ENCODE results near the gene AIP.

AIP gene

DNA sequence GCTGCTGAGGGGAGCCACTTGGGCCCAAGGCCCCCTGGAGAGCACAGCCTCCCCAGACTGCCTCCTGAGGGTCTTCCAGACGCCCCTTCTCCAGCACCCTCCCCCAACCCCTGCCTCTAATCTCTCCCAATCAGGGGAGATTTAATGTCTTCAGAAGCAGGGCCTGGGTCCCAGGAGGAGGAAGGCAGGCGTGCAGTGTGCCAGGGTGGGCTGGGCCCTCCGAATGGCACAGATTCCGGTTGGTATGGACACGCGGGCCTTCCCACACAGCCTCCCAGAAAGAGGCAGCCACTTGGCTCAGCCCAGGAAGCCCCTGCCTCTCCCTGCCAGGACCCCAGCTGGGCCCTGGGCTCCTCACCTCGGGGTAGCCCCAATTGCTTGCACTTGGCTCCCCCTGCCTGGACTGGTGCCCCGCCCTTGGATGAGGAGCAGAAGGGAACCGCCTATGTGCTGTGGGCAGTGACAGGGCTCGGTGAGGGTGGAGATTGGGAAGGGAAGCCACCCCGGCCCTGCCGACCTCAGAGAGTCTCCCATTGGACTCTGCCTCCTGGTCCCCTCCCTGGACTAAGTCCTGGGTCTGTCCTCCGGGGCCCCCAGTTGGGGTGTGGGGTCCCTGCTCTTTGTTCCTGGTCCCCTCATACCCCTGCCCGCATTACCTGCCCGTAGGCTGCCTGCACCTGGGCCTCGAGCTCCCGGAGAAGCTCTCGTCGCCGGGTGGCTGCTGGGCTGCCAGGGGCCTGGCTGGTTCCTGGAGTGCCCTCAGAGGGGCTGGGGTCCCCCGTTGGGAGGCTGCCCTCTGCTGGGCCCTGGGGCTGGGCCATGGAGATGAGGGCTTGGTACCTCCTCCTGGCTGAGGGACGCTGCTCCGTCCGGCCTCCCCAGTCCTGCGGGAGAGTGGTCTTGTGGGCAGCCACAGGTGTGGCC is 41.0 kb downstream of the AIP start:
- H3K4me3 Mint-ChIP-seq: no peak overlapping the region
- H3K36me3 Mint-ChIP-seq: peaks cover 5% of the 10 kb centered on the region
- H3K27me3 Mint-ChIP-seq: peaks cover 30% of the 10 kb centered on the region
- ATAC-seq (ENCODE audit: low read depth) (no peak), DNase-seq (ENCODE audit: low spot score in 2 of 2) (no peak)
- peaks cover 5% of the 10 kb centered on the region for H3K9me3 Mint-ChIP-seq
- no peak overlapping the region for H3K27ac Mint-ChIP-seq
- no peaks in the 10 kb centered on the region for H3K4me1 Mint-ChIP-seq

DNA sequence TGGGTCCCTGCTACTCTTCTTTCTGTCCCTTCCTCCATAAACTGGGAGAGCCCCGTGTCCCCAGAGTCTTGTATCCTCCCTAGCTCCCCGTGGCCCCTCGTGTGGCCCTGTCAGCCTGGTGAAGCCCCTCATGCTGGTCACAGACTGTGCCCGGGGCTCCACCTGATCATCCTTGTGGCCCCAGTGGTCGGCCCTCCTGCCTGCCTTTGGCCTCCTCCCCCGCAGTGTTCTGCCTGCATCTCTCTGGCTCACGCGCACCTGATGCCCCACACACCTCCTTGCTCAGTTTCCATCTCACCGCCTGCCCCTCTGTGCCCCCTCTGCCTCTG is 41.6 kb downstream of the AIP start:
- Mint-ChIP-seq H3K9me3 (peaks cover 5% of the 10 kb centered on the region), H3K27me3 (peaks cover 34% of the 10 kb centered on the region), H3K36me3 (peaks cover 5% of the 10 kb centered on the region), H3K4me1 (no peaks in the 10 kb centered on the region), H3K27ac (no peak overlapping the region), H3K4me3 (no peak overlapping the region)
- no peak for ATAC-seq (ENCODE audit: low read depth)
- no peak for DNase-seq (ENCODE audit: low spot score in 2 of 2)

DNA sequence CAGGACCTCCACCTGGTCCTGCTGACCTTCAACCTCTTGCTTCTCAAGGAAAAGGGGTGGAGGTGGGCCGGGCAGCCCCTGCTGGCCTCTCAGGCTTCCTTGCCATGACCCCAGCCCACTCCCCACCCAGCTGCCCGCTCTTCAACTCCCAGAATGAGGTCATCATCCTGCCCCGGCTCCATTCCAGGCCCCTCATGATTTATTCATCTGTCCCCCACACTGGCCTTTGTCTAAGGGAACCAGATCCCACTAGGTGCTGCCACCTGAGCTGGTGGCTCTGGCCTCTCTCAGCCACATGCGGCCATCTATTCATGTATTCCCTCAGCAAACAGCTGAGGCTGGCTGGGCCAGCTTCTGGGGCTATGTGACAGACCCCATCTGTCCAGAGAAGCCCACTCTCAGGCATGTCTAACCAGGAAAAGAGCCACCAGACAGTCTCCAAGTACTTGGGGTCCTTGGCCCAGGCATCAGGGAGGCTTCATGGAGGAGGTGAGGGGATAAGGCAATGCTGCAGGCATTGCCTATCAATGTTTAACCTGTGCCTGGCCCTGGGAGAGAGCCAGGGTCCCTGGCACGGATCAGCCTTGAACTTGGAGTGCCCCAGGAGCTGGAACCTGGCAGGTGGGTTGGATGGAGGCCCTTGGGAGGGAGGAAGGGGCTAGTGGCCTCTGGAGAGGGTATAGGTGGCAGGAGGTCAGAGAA is 42.6 kb downstream of the AIP start:
- H3K4me3 Mint-ChIP-seq: no peak overlapping the region
- H3K36me3 Mint-ChIP-seq: peaks cover 5% of the 10 kb centered on the region
- no peak for ATAC-seq (ENCODE audit: low read depth)
- H3K9me3 Mint-ChIP-seq: peaks cover 5% of the 10 kb centered on the region
- H3K27ac Mint-ChIP-seq: no peak overlapping the region
- peaks cover 34% of the 10 kb centered on the region for H3K27me3 Mint-ChIP-seq
- H3K4me1 Mint-ChIP-seq: no peaks in the 10 kb centered on the region
- DNase-seq (ENCODE audit: low spot score in 2 of 2): no peak

GRCh38 chr11:67528376-67528775 is 45.5 kb downstream of the AIP start:
- no peak for DNase-seq (ENCODE audit: low spot score in 2 of 2)
- Mint-ChIP-seq H3K9me3 (peaks cover 11% of the 10 kb centered on the region), H3K36me3 (peaks cover 5% of the 10 kb centered on the region), H3K27ac (no peak overlapping the region), H3K27me3 (peaks cover 31% of the 10 kb centered on the region), H3K4me1 (no peaks in the 10 kb centered on the region), H3K4me3 (no peak overlapping the region)
- ATAC-seq (ENCODE audit: low read depth): no peak

- Mint-ChIP-seq H3K4me3 (no peak overlapping the region), H3K9me3 (peaks cover 20% of the 10 kb centered on the region), H3K27ac (no peak overlapping the region), H3K36me3 (peaks cover 5% of the 10 kb centered on the region), H3K27me3 (peaks cover 23% of the 10 kb centered on the region), H3K4me1 (no peaks in the 10 kb centered on the region)
- ATAC-seq (ENCODE audit: low read depth) (no peak), DNase-seq (ENCODE audit: low spot score in 2 of 2) (no peak)
Measured at GRCh38 chr11:67530282-67530592, 47.4 kb downstream of the AIP start.

DNA sequence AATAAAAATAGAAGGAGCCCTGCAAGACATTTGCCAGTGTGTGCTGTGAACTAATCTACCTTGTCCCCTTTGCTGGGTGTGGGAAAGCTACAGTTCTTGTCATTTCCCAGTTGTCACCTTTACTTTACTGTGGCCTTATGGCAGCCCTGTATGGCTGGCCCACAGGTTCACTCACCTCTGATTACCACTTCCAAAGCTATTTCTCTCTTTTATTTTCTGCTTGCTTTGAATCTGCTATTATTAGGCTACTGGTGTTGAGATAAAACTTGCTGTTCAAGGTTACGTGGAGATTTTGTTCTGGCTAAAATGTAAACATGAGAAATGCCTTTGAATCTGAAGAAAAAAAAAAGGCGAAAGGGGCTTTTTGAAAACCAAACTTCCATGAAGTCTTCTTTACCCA is 50.1 kb downstream of the AIP start:
- Mint-ChIP-seq H3K4me3 (no peak overlapping the region), H3K27ac (no peak overlapping the region), H3K4me1 (no peaks in the 10 kb centered on the region), H3K9me3 (peaks cover 15% of the 10 kb centered on the region), H3K36me3 (no peaks in the 10 kb centered on the region), H3K27me3 (peaks cover 9% of the 10 kb centered on the region)
- no peak for ATAC-seq (ENCODE audit: low read depth)
- no peak for DNase-seq (ENCODE audit: low spot score in 2 of 2)

- no peaks in the 10 kb centered on the region for H3K36me3 Mint-ChIP-seq
- H3K27me3 Mint-ChIP-seq: peaks cover 11% of the 10 kb centered on the region
- ATAC-seq (ENCODE audit: low read depth): no peak
- peaks cover 15% of the 10 kb centered on the region for H3K9me3 Mint-ChIP-seq
- H3K4me3 Mint-ChIP-seq: no peak overlapping the region
- no peak for DNase-seq (ENCODE audit: low spot score in 2 of 2)
- no peak overlapping the region for H3K27ac Mint-ChIP-seq
- no peaks in the 10 kb centered on the region for H3K4me1 Mint-ChIP-seq
Measured at GRCh38 chr11:67534070-67534679, 51.3 kb downstream of the AIP start.

DNA sequence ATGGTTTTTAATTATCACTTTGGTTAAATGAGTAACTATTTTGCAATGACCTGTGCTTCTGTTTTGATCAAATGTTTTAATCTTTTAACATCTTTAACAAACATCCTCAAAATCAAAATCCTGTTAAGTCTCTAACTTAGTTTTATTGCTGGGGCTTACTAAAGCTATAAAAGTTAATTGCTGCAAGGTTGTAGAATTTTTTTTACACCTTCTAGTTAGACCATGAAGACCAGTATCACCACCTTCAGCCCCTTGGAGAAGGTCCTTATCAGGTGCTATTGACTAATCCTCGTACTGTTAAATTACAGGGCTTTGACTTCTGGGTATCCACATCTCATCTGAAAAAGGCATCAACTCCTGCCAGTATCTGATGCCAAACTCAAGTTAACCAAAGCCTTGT is 52.7 kb downstream of the AIP start:
- Mint-ChIP-seq H3K27ac (no peak overlapping the region), H3K4me1 (no peaks in the 10 kb centered on the region), H3K4me3 (no peak overlapping the region), H3K36me3 (no peaks in the 10 kb centered on the region), H3K27me3 (peaks cover 8% of the 10 kb centered on the region), H3K9me3 (peaks cover 15% of the 10 kb centered on the region)
- ATAC-seq (ENCODE audit: low read depth) (no peak), DNase-seq (ENCODE audit: low spot score in 2 of 2) (no peak)

DNA sequence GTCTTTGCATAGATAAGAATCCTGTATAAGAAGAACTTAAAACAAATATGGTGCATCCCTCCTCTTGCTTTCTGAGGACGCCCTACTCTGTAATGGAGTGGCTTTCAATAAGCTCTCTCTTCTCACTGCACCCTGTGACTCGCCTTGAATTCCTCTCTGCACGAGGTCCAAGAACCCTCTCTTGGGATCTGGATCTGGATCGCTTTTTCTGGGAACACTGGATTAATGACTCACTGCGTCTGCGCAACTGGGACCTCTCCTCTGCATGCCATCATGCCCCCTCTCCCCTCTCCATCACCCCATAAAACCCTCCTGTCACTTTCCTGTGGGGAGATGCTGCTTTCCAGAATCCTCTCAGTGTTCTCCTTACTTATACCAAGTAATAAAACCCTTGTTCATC is 55.5 kb downstream of the AIP start:
- no peaks in the 10 kb centered on the region for H3K36me3 Mint-ChIP-seq
- H3K9me3 Mint-ChIP-seq: peaks cover 9% of the 10 kb centered on the region
- DNase-seq (ENCODE audit: low spot score in 2 of 2) (no peak), ATAC-seq (ENCODE audit: low read depth) (no peak)
- H3K4me3 Mint-ChIP-seq: no peak overlapping the region
- H3K4me1 Mint-ChIP-seq: no peaks in the 10 kb centered on the region
- H3K27ac Mint-ChIP-seq: no peak overlapping the region
- peaks cover 6% of the 10 kb centered on the region for H3K27me3 Mint-ChIP-seq

DNA sequence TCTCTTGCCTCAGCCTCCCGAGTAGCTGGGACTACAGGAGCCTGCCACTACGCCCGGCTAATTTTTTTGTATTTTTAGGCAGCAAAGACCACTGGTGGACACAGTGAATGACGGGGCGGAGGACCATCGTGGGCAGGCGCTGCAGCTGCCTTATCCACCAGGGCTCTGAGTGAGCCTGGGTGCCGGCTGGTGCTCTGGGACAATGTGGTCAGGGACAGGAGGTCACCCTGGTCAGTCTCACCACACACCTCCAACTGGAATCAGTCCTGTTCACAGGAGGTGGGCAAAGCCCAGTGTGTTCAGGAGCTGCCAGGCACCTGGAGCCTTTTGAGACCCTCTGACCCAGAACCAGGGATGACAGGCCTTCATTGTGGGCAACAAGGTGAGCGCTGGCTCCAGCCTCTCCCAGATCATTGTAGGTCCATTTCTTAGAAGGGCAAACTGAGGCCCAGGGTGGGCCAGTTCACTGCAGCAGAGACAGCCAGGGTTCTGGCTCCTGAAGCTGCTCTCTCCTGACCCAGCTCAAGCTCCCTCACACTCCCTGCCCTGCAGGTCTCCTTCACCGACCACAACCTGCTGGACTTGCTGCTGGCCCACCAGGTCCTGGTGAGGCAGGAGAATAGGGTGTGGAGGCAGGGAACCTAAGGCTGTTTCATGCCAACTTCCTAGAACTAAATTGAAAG is 56.1 kb downstream of the AIP start:
- Mint-ChIP-seq H3K9me3 (peaks cover 5% of the 10 kb centered on the region), H3K27me3 (peaks cover 6% of the 10 kb centered on the region), H3K36me3 (no peaks in the 10 kb centered on the region), H3K27ac (no peak overlapping the region), H3K4me3 (no peak overlapping the region), H3K4me1 (no peaks in the 10 kb centered on the region)
- DNase-seq (ENCODE audit: low spot score in 2 of 2) (no peak), ATAC-seq (ENCODE audit: low read depth) (no peak)

GRCh38 chr11:67539550-67539949 is 56.7 kb downstream of the AIP start:
- Mint-ChIP-seq H3K27ac (no peak overlapping the region), H3K4me3 (no peak overlapping the region), H3K27me3 (peaks cover 6% of the 10 kb centered on the region), H3K4me1 (no peaks in the 10 kb centered on the region), H3K9me3 (peaks cover 1% of the 10 kb centered on the region), H3K36me3 (no peaks in the 10 kb centered on the region)
- ATAC-seq (ENCODE audit: low read depth) (no peak), DNase-seq (ENCODE audit: low spot score in 2 of 2) (no peak)
